ENCODE data around the gene LRRIQ1. TPM values are rescaled to one million over a fixed set of nuclear protein-coding genes. Genes with fewer than 3 reads are reported as not detected.
"Not testable (repeated sequence)": the region's sequence is repeated elsewhere in the genome, so short reads cannot be mapped to it uniquely, and the experiment has no call there.

LRRIQ1 gene
- total RNA-seq (not detected), total RNA-seq (0 reads per million in 2 donors)

- Mint-ChIP-seq H3K27me3 (peaks cover 12% of the 10 kb centered on the region), H3K4me3 (peak within 1 kb of the TSS; percentile 77), H3K4me1 (peaks cover 5% of the 10 kb centered on the region), H3K27ac (no peak within 1 kb of the TSS), H3K36me3 (ENCODE audit: low read depth) (no peaks in the 10 kb centered on the region)
- no peaks in the 10 kb centered on the region for H3K9me3 ChIP-seq (ENCODE audit: control insufficient read depth, low read length, poor library complexity, severe bottlenecking)
- ATAC-seq: peak; percentile 77
- DNase-seq: peak in 2 of 3 donors; percentile 4 to 7
These were observed at the start of gene LRRIQ1, which contains the start of gene TSPAN19 for GRCh38 chr12:85036234-85036707. TSS of gene LRRIQ1 (plus strand) at chr12:85036351. CDS start at chr12:85038177, 1,826 bp downstream. TSS of gene TSPAN19 (minus strand) at chr12:85036277. CDS start at chr12:85029946, 6,331 bp downstream.

- no peaks in the 10 kb centered on the region for H3K9me3 ChIP-seq (ENCODE audit: control insufficient read depth, low read length, poor library complexity, severe bottlenecking)
- DNase-seq: no peak
- no peaks in the 10 kb centered on the region for H3K36me3 Mint-ChIP-seq (ENCODE audit: low read depth)
- H3K4me3 Mint-ChIP-seq: no peak overlapping the region
- H3K27me3 Mint-ChIP-seq: no peaks in the 10 kb centered on the region
- ATAC-seq: no peak
- no peak overlapping the region for H3K27ac Mint-ChIP-seq
- no peaks in the 10 kb centered on the region for H3K4me1 Mint-ChIP-seq
These were observed 49.6 kb upstream of the LRRIQ1 start for GRCh38 chr12:84986586-84986985.

- ATAC-seq (peak; percentile 93), DNase-seq (no peak)
- H3K27ac Mint-ChIP-seq: peak overlapping the region; percentile 2
- no peak overlapping the region for H3K4me3 Mint-ChIP-seq
- H3K36me3 Mint-ChIP-seq (ENCODE audit: low read depth): no peaks in the 10 kb centered on the region
- H3K4me1 Mint-ChIP-seq: peaks cover 6% of the 10 kb centered on the region
- no peaks in the 10 kb centered on the region for H3K27me3 Mint-ChIP-seq
- no peaks in the 10 kb centered on the region for H3K9me3 ChIP-seq (ENCODE audit: control insufficient read depth, low read length, poor library complexity, severe bottlenecking)
These were observed 41.7 kb upstream of the LRRIQ1 start for GRCh38 chr12:84994426-84994825.

- no peaks in the 10 kb centered on the region for H3K36me3 Mint-ChIP-seq (ENCODE audit: low read depth)
- peaks cover 6% of the 10 kb centered on the region for H3K4me1 Mint-ChIP-seq
- no peaks in the 10 kb centered on the region for H3K27me3 Mint-ChIP-seq
- H3K27ac Mint-ChIP-seq: no peak overlapping the region
- no peaks in the 10 kb centered on the region for H3K9me3 ChIP-seq (ENCODE audit: control insufficient read depth, low read length, poor library complexity, severe bottlenecking)
- DNase-seq: no peak
- no peak for ATAC-seq
- no peak overlapping the region for H3K4me3 Mint-ChIP-seq
These were observed 40.5 kb upstream of the LRRIQ1 start for GRCh38 chr12:84995641-84996040.

GRCh38 chr12:84996759-84997158 lies 39.4 kb upstream of the LRRIQ1 start:
- Mint-ChIP-seq H3K4me1 (peaks cover 6% of the 10 kb centered on the region), H3K36me3 (ENCODE audit: low read depth) (no peaks in the 10 kb centered on the region), H3K27me3 (no peaks in the 10 kb centered on the region), H3K27ac (no peak overlapping the region), H3K4me3 (no peak overlapping the region)
- ATAC-seq: no peak
- H3K9me3 ChIP-seq (ENCODE audit: control insufficient read depth, low read length, poor library complexity, severe bottlenecking): no peaks in the 10 kb centered on the region
- DNase-seq: no peak

- H3K9me3 ChIP-seq (ENCODE audit: control insufficient read depth, low read length, poor library complexity, severe bottlenecking): no peaks in the 10 kb centered on the region
- DNase-seq (no peak), ATAC-seq (no peak)
- no peaks in the 10 kb centered on the region for H3K36me3 Mint-ChIP-seq (ENCODE audit: low read depth)
- H3K27me3 Mint-ChIP-seq: no peaks in the 10 kb centered on the region
- H3K4me1 Mint-ChIP-seq: peaks cover 6% of the 10 kb centered on the region
- no peak overlapping the region for H3K27ac Mint-ChIP-seq
- H3K4me3 Mint-ChIP-seq: no peak overlapping the region
These were observed 37.8 kb upstream of the LRRIQ1 start for GRCh38 chr12:84998341-84998740.

- H3K4me1 Mint-ChIP-seq: no peaks in the 10 kb centered on the region
- H3K4me3 Mint-ChIP-seq: no peak overlapping the region
- H3K27ac Mint-ChIP-seq: no peak overlapping the region
- no peaks in the 10 kb centered on the region for H3K36me3 Mint-ChIP-seq (ENCODE audit: low read depth)
- H3K27me3 Mint-ChIP-seq: no peaks in the 10 kb centered on the region
- DNase-seq (no peak), ATAC-seq (no peak)
- no peaks in the 10 kb centered on the region for H3K9me3 ChIP-seq (ENCODE audit: control insufficient read depth, low read length, poor library complexity, severe bottlenecking)
These were observed 35.4 kb upstream of the LRRIQ1 start for GRCh38 chr12:85000729-85001128.

GRCh38 chr12:85002778-85003296 lies 33.3 kb upstream of the LRRIQ1 start:
- no peaks in the 10 kb centered on the region for H3K4me1 Mint-ChIP-seq
- no peaks in the 10 kb centered on the region for H3K27me3 Mint-ChIP-seq
- DNase-seq (no peak), ATAC-seq (no peak)
- H3K4me3 Mint-ChIP-seq: no peak overlapping the region
- H3K9me3 ChIP-seq (ENCODE audit: control insufficient read depth, low read length, poor library complexity, severe bottlenecking): no peaks in the 10 kb centered on the region
- no peaks in the 10 kb centered on the region for H3K36me3 Mint-ChIP-seq (ENCODE audit: low read depth)
- no peak overlapping the region for H3K27ac Mint-ChIP-seq

GRCh38 chr12:85004204-85004603 lies 31.9 kb upstream of the LRRIQ1 start:
- H3K36me3 Mint-ChIP-seq (ENCODE audit: low read depth): no peaks in the 10 kb centered on the region
- H3K27ac Mint-ChIP-seq: no peak overlapping the region
- ATAC-seq: no peak
- no peaks in the 10 kb centered on the region for H3K4me1 Mint-ChIP-seq
- no peaks in the 10 kb centered on the region for H3K9me3 ChIP-seq (ENCODE audit: control insufficient read depth, low read length, poor library complexity, severe bottlenecking)
- no peaks in the 10 kb centered on the region for H3K27me3 Mint-ChIP-seq
- no peak overlapping the region for H3K4me3 Mint-ChIP-seq
- DNase-seq: no peak

- H3K27ac Mint-ChIP-seq; H3K4me1 Mint-ChIP-seq; H3K27me3 Mint-ChIP-seq; ATAC-seq; H3K4me3 Mint-ChIP-seq; H3K36me3 Mint-ChIP-seq (ENCODE audit: low read depth); H3K9me3 ChIP-seq (ENCODE audit: control insufficient read depth, low read length, poor library complexity, severe bottlenecking); DNase-seq: not testable (repeated sequence)
These were observed 31.1 kb upstream of the LRRIQ1 start for GRCh38 chr12:85005047-85005446.

GRCh38 chr12:85005615-85006014 lies 30.5 kb upstream of the LRRIQ1 start:
- no peaks in the 10 kb centered on the region for H3K4me1 Mint-ChIP-seq
- no peaks in the 10 kb centered on the region for H3K9me3 ChIP-seq (ENCODE audit: control insufficient read depth, low read length, poor library complexity, severe bottlenecking)
- ATAC-seq: no peak
- no peaks in the 10 kb centered on the region for H3K36me3 Mint-ChIP-seq (ENCODE audit: low read depth)
- no peak for DNase-seq
- H3K27ac Mint-ChIP-seq: no peak overlapping the region
- no peaks in the 10 kb centered on the region for H3K27me3 Mint-ChIP-seq
- no peak overlapping the region for H3K4me3 Mint-ChIP-seq

- DNase-seq: no peak
- no peaks in the 10 kb centered on the region for H3K9me3 ChIP-seq (ENCODE audit: control insufficient read depth, low read length, poor library complexity, severe bottlenecking)
- no peaks in the 10 kb centered on the region for H3K4me1 Mint-ChIP-seq
- no peaks in the 10 kb centered on the region for H3K27me3 Mint-ChIP-seq
- no peak overlapping the region for H3K4me3 Mint-ChIP-seq
- ATAC-seq: no peak
- H3K36me3 Mint-ChIP-seq (ENCODE audit: low read depth): no peaks in the 10 kb centered on the region
- H3K27ac Mint-ChIP-seq: no peak overlapping the region
These were observed 29.9 kb upstream of the LRRIQ1 start for GRCh38 chr12:85006206-85006605.

GRCh38 chr12:85007836-85008235 lies 28.3 kb upstream of the LRRIQ1 start:
- H3K36me3 Mint-ChIP-seq (ENCODE audit: low read depth): no peaks in the 10 kb centered on the region
- no peak for DNase-seq
- ATAC-seq: no peak
- no peaks in the 10 kb centered on the region for H3K27me3 Mint-ChIP-seq
- H3K4me1 Mint-ChIP-seq: no peaks in the 10 kb centered on the region
- no peak overlapping the region for H3K27ac Mint-ChIP-seq
- no peak overlapping the region for H3K4me3 Mint-ChIP-seq
- no peaks in the 10 kb centered on the region for H3K9me3 ChIP-seq (ENCODE audit: control insufficient read depth, low read length, poor library complexity, severe bottlenecking)

GRCh38 chr12:85016413-85016812 lies 19.7 kb upstream of the LRRIQ1 start:
- Mint-ChIP-seq H3K4me3 (no peak overlapping the region), H3K27me3 (no peaks in the 10 kb centered on the region), H3K27ac (no peak overlapping the region), H3K36me3 (ENCODE audit: low read depth) (no peaks in the 10 kb centered on the region), H3K4me1 (no peaks in the 10 kb centered on the region)
- ATAC-seq (no peak), DNase-seq (no peak)
- H3K9me3 ChIP-seq (ENCODE audit: control insufficient read depth, low read length, poor library complexity, severe bottlenecking): no peaks in the 10 kb centered on the region

All from T-helper 17 cell (primary cell).